WTC11 (cell line): Measurements from ENCODE around the gene SP9. TPM values are rescaled to one million over a fixed set of nuclear protein-coding genes. Genes with fewer than 3 reads are reported as not detected.

ENCODE experiments used
- ATAC-seq: fragments of 200-7000 bp; cut with Tn5 transposase; 2 replicates; pipeline ENCODE4 v1.10.0; 2021; ENCODE audit warnings: mild to moderate bottlenecking, moderate library complexity
- CTCF ChIA-PET: fragments of 300-600 bp; sonication (Branson Sonifier 250); formaldehyde crosslinking; loops from one replicate; lab custom pipeline; 2021; ENCODE audit warnings: antibody characterized with exemption; lab: Charles Lee
- POLR2A ChIA-PET: fragments of 350-600 bp; sonication (Branson Sonifier 250); formaldehyde crosslinking; loops from one replicate; lab custom pipeline; 2021; ENCODE audit warnings: antibody characterized with exemption; lab: Charles Lee
- DNase-seq: peaks from one replicate; pipeline ENCODE4 v3.0.0; 2021; ENCODE audit warnings: low spot score
- H3K27ac Mint-ChIP-seq: 2 replicates; pipeline ENCODE4 v1.8.0; 2021; ENCODE audit warnings: mixed read lengths
- H3K27me3 Mint-ChIP-seq: 2 replicates; pipeline ENCODE4 v1.8.0; 2021; ENCODE audit warnings: low read depth, mild to moderate bottlenecking, moderate library complexity, mixed read lengths
- H3K36me3 Mint-ChIP-seq: 2 replicates; pipeline ENCODE4 v1.8.0; 2021; ENCODE audit warnings: mixed read lengths
- H3K4me1 Mint-ChIP-seq: 2 replicates; pipeline ENCODE4 v1.8.0; 2022; ENCODE audit warnings: mixed read lengths
- H3K4me3 Mint-ChIP-seq: 2 replicates; pipeline ENCODE4 v1.8.0; 2021; ENCODE audit warnings: mild to moderate bottlenecking, moderate library complexity, mixed read lengths
- H3K9me3 Mint-ChIP-seq: 2 replicates; pipeline ENCODE4 v1.8.0; 2021; ENCODE audit warnings: mixed read lengths
- ATF3 ChIP-seq: sonication (generic); formaldehyde crosslinking; conservative IDR thresholded peaks from 2 replicates; pipeline ENCODE4 v1.8.1; 2022; ENCODE audit warnings: mild to moderate bottlenecking, missing genetic modification reagents
- CREB1 ChIP-seq: sonication (generic); formaldehyde crosslinking; IDR thresholded peaks from 2 replicates; pipeline ENCODE4 v1.8.0; 2023; ENCODE audit warnings: mild to moderate bottlenecking, missing genetic modification reagents
- CREM ChIP-seq: sonication (generic); formaldehyde crosslinking; IDR thresholded peaks from 2 replicates; pipeline ENCODE4 v1.8.1; 2022; ENCODE audit warnings: mild to moderate bottlenecking, missing genetic modification reagents, moderate library complexity
- ELF4 ChIP-seq: sonication (generic); formaldehyde crosslinking; IDR thresholded peaks from 2 replicates; pipeline ENCODE4 v1.8.1; 2022; ENCODE audit warnings: low read depth, mild to moderate bottlenecking, moderate library complexity, missing genetic modification reagents
- ERG ChIP-seq: fragments of 250-450 bp; sonication (Bioruptor Pico); IDR thresholded peaks from 2 replicates; pipeline ENCODE4 v1.8.0; 2021; ENCODE audit warnings: mild to moderate bottlenecking
- FOXK1 ChIP-seq: sonication (generic); formaldehyde crosslinking; IDR thresholded peaks from 2 replicates; pipeline ENCODE4 v1.8.0; 2022; ENCODE audit warnings: mild to moderate bottlenecking, moderate library complexity, missing genetic modification reagents
- IRF1 ChIP-seq: sonication (generic); formaldehyde crosslinking; IDR thresholded peaks from 2 replicates; pipeline ENCODE4 v1.8.0; 2023; ENCODE audit warnings: missing genetic modification reagents
- IRF2 ChIP-seq: sonication (generic); formaldehyde crosslinking; IDR thresholded peaks from 2 replicates; pipeline ENCODE4 v1.8.0; 2022; ENCODE audit warnings: low read depth, missing genetic modification reagents, borderline replicate concordance
- MAX ChIP-seq: sonication (generic); formaldehyde crosslinking; IDR thresholded peaks from 2 replicates; pipeline ENCODE4 v1.8.0; 2022; ENCODE audit warnings: mild to moderate bottlenecking, missing genetic modification reagents
- MLX ChIP-seq: sonication (generic); formaldehyde crosslinking; IDR thresholded peaks from 2 replicates; pipeline ENCODE4 v1.8.1; 2023; ENCODE audit warnings: mild to moderate bottlenecking, missing genetic modification reagents, moderate library complexity
- MYBL2 ChIP-seq: sonication (generic); formaldehyde crosslinking; IDR thresholded peaks from 2 replicates; pipeline ENCODE4 v1.8.1; 2023; ENCODE audit warnings: mild to moderate bottlenecking, moderate library complexity, missing genetic modification reagents
- NFATC4 ChIP-seq: fragments of 250-450 bp; sonication (Bioruptor Pico); IDR thresholded peaks from 2 replicates; pipeline ENCODE4 v1.9.0; 2021; ENCODE audit warnings: mild to moderate bottlenecking
- NFYB ChIP-seq: sonication (generic); formaldehyde crosslinking; conservative IDR thresholded peaks from 2 replicates; pipeline ENCODE4 v1.8.0; 2022; ENCODE audit warnings: low read depth, missing genetic modification reagents
- NR3C1 ChIP-seq: sonication (generic); formaldehyde crosslinking; conservative IDR thresholded peaks from 2 replicates; pipeline ENCODE4 v1.8.1; 2023; ENCODE audit warnings: low read depth, mild to moderate bottlenecking, missing genetic modification reagents
- RELA ChIP-seq: sonication (generic); formaldehyde crosslinking; IDR thresholded peaks from 2 replicates; pipeline ENCODE4 v1.8.1; 2022; ENCODE audit warnings: missing genetic modification reagents, mild to moderate bottlenecking, borderline replicate concordance
- SOX15 ChIP-seq: fragments of 250-450 bp; sonication (Bioruptor Pico); IDR thresholded peaks from 2 replicates; pipeline ENCODE4 v1.9.0; 2021; ENCODE audit warnings: mild to moderate bottlenecking
- ZBTB43 ChIP-seq: sonication (generic); formaldehyde crosslinking; IDR thresholded peaks from 2 replicates; pipeline ENCODE4 v1.8.1; 2023; ENCODE audit warnings: mild to moderate bottlenecking, missing genetic modification reagents
- ZNF121 ChIP-seq: sonication (generic); formaldehyde crosslinking; IDR thresholded peaks from 2 replicates; pipeline ENCODE4 v1.8.0; 2023; ENCODE audit warnings: missing genetic modification reagents
- ZNF232 ChIP-seq: sonication (generic); formaldehyde crosslinking; IDR thresholded peaks from 2 replicates; pipeline ENCODE4 v1.8.0; 2022; ENCODE audit warnings: mild to moderate bottlenecking, missing genetic modification reagents
- ZNF512 ChIP-seq: sonication (generic); formaldehyde crosslinking; IDR thresholded peaks from 2 replicates; pipeline ENCODE4 v1.8.1; 2022; ENCODE audit warnings: missing genetic modification reagents, borderline replicate concordance
- total RNA-seq: library from RNA; stranded (reverse); gene quantifications from 3 replicates; pipeline ENCODE4 v1.2.3, GENCODE V29; 2021

Gene SP9
- total RNA-seq, 1 experiment from 2014 or later, result not detected

- peaks cover 2% of the 10 kb centered on the region for H3K27me3 Mint-ChIP-seq
- CTCF ChIA-PET, result no interaction called here
- no peak overlapping the region for H3K27ac Mint-ChIP-seq
- ATAC-seq, result no peak
- no peak overlapping the region for H3K4me3 Mint-ChIP-seq
- peaks cover 1% of the 10 kb centered on the region for H3K4me1 Mint-ChIP-seq
- DNase-seq, result no peak
- peaks cover 9% of the 10 kb centered on the region for H3K36me3 Mint-ChIP-seq
- TF ChIP-seq CREB1 (CRISPR knock-in tag), result no peak
- TF ChIP-seq, all 79 proteins: peak for 0
- peaks cover 23% of the 10 kb centered on the region for H3K9me3 Mint-ChIP-seq
- POLR2A ChIA-PET, result no interaction called here
Measured at GRCh38 chr2:174292908-174293307, 41.8 kb upstream of the SP9 start.

- ATAC-seq (no peak; the same call in 1 of the 2 replicates), DNase-seq (no peak)
- peaks cover 2% of the 10 kb centered on the region; the same call in 1 of the 2 replicates for H3K27me3 Mint-ChIP-seq
- no peak for TF ChIP-seq ZNF121 (CRISPR knock-in tag)
- TF ChIP-seq NFATC4 (CRISPR knock-in tag), result no peak
- TF ChIP-seq ZNF512, result no peak
- TF ChIP-seq IRF2, result no peak
- TF ChIP-seq NR3C1 (CRISPR knock-in tag), result no peak
- TF ChIP-seq ZNF232 (CRISPR knock-in tag), result no peak
- TF ChIP-seq ZBTB43 (CRISPR knock-in tag), result no peak
- no peak for TF ChIP-seq MYBL2 (CRISPR knock-in tag)
- no peak for TF ChIP-seq MLX (CRISPR knock-in tag)
- no peak for TF ChIP-seq FOXK1 (CRISPR knock-in tag)
- no peak for TF ChIP-seq CREM (CRISPR knock-in tag)
- TF ChIP-seq ELF4 (CRISPR knock-in tag), result no peak
- no peak for TF ChIP-seq MAX (CRISPR knock-in tag)
- no peak for TF ChIP-seq RELA (CRISPR knock-in tag)
- no peak for TF ChIP-seq SOX15 (CRISPR knock-in tag)
- TF ChIP-seq IRF1 (CRISPR knock-in tag), result no peak
- TF ChIP-seq NFYB (CRISPR knock-in tag), result no peak
- TF ChIP-seq ERG, result no peak
- no peak for TF ChIP-seq ATF3 (CRISPR knock-in tag)
- no peak overlapping the region for H3K27ac Mint-ChIP-seq
- H3K36me3 Mint-ChIP-seq, result no peaks in the 10 kb centered on the region
- CTCF ChIA-PET, result no interaction called here
- no peak overlapping the region for H3K4me3 Mint-ChIP-seq
- no peaks in the 10 kb centered on the region for H3K9me3 Mint-ChIP-seq
- POLR2A ChIA-PET, result no interaction called here
- peaks cover 29% of the 10 kb centered on the region for H3K4me1 Mint-ChIP-seq
Measured at GRCh38 chr2:174300114-174300513, 34.6 kb upstream of the SP9 start.
